Right ventricle myocardium inferior (tissue), 1 donor: ENCODE results near the gene INHBB. TPM values are rescaled to one million over a fixed set of nuclear protein-coding genes. Genes with fewer than 3 reads are reported as not detected.
A peak's percentile ranks its signal among the peaks of the same experiment; 100 is the strongest.

ENCODE experiments used
- ATAC-seq: fragments of 200-7000 bp; cut with Tn5 transposase; one replicate; pipeline ENCODE4 v1.9.1; 2020; ENCODE audit warnings: mild to moderate bottlenecking, moderate library complexity
- DNase-seq: peaks from one replicate; pipeline ENCODE4 v3.0.0; 2021; ENCODE audit errors: missing footprints
- intact Hi-C: fragments of 100-400 bp; cut with DNase I; formaldehyde crosslinking; loops from one replicate; pipeline ENCODE4 v1.11.0; 2022
- total RNA-seq: library from RNA; stranded (reverse); fragmentation: NEBNext Ultra II Directional; extraction: Animal tissue kit (Norgen Biotek cat#: 25700); gene quantifications from one replicate; pipeline ENCODE4 v1.2.1, GENCODE V29; 2021
- donor health status: DM: no; HTN: yes; CAD: no; lungs with severe emphysema.

The INHBB gene
- total RNA-seq, 1 donor from 2014 or later: 7.1 TPM

GRCh38 chr2:120369250-120369649 is 23.3 kb downstream of the INHBB start:
- no peak for DNase-seq
- ATAC-seq: no peak
- intact Hi-C loops: loop anchor here (5.0 kb wide), 1 partner anchor 48 kb away; no protein-coding TSS in a partner anchor

DNA sequence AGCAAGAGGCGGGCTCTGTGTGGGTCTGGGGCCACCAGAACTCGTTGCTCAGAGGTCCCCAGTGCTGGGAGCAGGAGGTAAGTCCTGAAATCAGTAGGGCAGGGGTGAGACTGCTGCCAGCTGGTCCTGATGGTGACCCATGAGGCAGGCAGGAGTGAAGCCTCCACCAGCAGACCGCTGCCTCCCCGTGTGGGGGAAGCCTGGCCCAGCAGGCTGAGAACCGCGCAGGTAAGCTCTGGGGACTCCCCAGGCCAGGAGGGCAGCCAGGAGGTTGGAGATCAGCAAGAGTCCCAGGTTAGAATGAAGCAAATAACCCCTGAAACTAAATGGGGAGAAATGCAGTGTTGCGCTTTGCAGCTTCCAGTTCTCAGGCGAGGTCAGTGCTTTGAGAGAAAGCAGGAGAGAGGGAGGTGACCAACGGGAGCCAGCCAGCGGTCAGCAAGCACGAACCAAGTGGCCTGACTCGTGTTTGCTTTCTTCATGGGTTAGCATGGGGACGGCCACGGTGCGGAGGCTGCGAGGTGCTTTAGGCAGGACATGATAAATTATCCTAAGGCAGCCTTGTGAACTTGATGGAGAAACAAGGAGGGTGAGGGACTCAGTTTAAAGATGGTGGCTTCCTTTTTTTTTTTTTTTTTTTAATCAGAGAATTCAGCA is 26.2 kb downstream of the INHBB start:
- ATAC-seq (no peak), DNase-seq (peak; percentile 47)
- intact Hi-C loops: no loop called here

GRCh38 chr2:120372816-120373215 is 26.9 kb downstream of the INHBB start:
- intact Hi-C loops: no loop called here
- no peak for DNase-seq
- no peak for ATAC-seq

- intact Hi-C loops: no loop called here
- DNase-seq: peak; percentile 11
- no peak for ATAC-seq
Measured at GRCh38 chr2:120373424-120373823, 27.5 kb downstream of the INHBB start.

GRCh38 chr2:120374821-120375220 is 28.9 kb downstream of the INHBB start:
- no peak for ATAC-seq
- intact Hi-C loops: no loop called here
- peak; percentile 39 for DNase-seq

DNA sequence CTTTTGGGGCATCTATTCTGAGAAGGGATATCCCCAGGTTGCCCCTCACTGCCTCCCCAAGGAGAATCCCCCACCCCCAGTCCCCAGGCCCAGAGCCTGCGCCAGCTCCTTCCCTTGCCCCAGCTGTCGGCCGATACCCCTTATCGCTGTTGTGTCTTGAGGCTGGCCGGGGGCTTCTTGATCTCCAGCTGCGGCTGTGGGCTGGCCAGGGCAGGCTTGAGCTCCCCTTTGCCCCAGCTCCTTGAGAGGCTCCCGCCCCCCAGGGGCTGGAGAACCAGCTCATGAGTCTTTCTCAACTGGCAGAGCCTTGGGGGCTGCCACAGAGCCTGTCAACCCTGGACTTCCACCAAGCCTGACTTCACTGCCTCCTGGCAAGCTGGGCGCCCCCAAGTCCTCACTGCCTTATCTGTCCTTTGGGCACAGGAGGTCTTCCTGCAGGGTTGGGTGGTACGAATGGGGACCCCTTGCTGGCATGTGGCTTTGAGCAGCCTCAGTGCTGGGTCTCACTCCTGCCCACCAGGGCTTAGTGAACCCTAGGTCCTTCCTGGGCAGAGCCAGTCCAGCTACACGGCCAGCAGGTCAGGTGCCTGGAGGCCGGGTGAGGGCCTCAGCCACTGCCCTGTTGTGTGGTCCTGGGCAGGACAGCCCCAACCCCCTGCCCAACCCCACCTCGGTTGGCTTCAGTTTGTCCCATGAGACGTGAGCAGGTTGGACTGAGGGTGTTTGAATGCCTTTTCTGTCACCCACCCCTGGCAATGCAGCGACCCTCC is 29.5 kb downstream of the INHBB start:
- intact Hi-C loops: no loop called here
- peak; percentile 50 for DNase-seq

GRCh38 chr2:120376101-120376500 is 30.2 kb downstream of the INHBB start:
- intact Hi-C loops: no loop called here
- ATAC-seq (no peak), DNase-seq (peak; percentile 42)

More for the DNA sequence above, 29.5 kb downstream of the INHBB start:
- no peak for ATAC-seq

- intact Hi-C loops: no loop called here
- ATAC-seq: no peak
- peak; percentile 17 for DNase-seq
Measured at GRCh38 chr2:120376679-120377640, 31.0 kb downstream of the INHBB start.

DNA sequence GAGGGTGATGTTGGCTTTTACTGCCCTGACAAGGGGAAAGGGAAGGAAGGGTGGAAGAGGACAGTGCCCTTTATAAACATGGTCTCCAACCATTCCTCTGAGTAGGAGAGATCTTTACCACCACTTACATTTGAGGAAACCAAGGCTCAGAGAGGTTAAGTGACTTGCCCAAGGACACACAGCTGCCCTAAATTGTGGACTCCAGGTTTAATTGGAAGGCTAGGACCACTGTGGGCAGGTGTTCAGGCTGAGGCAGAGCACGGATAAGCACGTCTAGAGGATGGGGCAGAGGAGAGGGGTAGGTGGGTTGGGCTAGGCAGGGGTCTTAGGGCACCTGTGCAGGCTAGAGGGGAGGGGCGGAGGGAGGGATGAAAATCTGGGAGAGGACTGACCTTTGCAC is 32.7 kb downstream of the INHBB start:
- ATAC-seq (no peak), DNase-seq (no peak)
- intact Hi-C loops: no loop called here

DNA sequence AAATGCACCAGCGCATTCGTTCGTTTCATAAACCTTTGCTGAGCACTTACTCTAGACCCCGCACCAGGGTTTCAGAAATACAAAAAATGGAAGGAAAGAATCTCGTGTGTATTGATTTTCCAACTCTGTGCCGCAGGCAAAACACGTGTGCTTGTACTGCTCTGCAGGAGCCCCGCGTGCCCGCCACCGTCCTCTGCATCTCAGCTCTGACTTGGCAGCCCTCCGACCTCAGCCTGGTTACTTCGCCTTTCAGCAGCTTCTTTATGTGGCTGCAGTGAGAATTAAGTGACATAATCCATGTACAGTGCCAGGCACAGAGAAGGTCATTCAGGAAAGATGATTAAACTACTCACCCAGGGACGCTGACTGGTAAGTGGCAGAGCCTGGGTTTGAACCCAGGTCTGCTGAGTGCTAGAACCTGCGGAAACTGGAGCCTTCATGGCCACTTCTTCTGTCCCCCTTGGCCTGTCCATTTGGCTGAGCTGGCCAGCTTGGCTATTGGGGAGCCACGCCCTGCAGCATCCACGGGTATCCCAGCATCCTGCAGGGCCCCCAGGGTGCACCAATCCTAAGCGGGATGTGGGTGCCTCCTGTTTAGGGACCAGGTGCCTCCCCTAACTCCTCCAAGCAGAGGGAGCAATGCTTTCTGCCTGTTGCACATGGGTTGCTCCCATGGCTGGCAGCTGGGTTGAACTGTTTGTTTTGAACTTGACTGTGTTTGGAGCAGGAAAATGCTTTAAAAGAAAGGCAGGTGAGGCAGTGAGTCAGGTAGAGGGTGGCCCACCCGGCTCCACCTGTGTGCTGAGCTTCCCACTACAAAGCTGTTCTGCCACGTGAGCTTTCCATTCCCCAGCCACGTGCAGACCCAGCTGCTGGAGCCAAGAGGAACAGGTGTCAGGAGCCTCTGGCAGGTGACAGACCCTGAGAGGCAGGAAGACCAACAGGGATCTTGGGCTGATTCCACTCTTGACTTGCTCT is 34.3 kb downstream of the INHBB start:
- peak; percentile 62 for DNase-seq
- no peak for ATAC-seq

DNA sequence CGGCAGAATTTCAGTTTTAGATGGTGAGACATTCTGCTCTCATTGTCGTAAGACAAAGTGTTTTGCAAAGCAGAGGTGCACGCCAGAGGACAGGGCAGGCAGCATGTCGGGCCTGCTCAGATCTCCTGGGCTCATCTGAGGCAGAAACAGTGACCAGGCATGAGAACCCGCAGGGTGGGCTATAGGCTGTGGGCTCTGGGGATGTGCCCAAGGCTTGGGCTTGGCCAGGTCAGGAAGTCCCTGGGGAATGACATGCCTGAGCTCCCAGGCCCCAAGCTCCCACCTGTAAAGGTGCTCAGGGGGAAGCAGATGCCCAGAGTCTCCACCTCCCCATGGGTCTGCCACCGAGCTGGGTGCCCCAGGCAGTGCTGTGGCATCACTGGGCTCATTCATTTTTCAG is 35.3 kb downstream of the INHBB start:
- DNase-seq (peak; percentile 33), ATAC-seq (no peak)
- intact Hi-C loops: no loop called here

More for the DNA sequence above, 34.3 kb downstream of the INHBB start:
- intact Hi-C loops: no loop called here

DNA sequence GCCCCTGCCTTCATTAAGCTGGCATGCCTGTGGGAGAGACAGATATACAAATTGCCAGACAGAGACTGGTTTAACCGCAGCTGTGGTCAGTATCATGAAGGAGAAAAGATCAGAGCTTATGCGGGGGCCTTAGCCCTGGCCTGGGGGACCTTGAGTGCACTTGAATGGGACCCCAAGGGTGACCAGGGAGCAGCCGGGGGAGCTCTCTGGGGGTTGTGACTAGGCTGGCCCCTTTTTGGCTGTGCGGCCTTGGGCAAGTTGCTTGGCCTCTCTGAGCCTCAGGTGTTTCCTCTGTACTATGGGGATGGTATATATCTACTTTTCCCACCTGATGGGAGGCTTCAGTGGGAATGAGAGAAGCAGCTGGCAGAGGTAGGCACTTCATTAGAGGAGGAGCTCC is 35.7 kb downstream of the INHBB start:
- no peak for ATAC-seq
- DNase-seq: peak; percentile 50
- intact Hi-C loops: no loop called here

- DNase-seq (peak; percentile 35), ATAC-seq (no peak)
- intact Hi-C loops: no loop called here
Measured at GRCh38 chr2:120382541-120383144, 36.7 kb downstream of the INHBB start.

GRCh38 chr2:120383191-120383590 is 37.3 kb downstream of the INHBB start:
- ATAC-seq: no peak
- DNase-seq: no peak
- intact Hi-C loops: no loop called here

DNA sequence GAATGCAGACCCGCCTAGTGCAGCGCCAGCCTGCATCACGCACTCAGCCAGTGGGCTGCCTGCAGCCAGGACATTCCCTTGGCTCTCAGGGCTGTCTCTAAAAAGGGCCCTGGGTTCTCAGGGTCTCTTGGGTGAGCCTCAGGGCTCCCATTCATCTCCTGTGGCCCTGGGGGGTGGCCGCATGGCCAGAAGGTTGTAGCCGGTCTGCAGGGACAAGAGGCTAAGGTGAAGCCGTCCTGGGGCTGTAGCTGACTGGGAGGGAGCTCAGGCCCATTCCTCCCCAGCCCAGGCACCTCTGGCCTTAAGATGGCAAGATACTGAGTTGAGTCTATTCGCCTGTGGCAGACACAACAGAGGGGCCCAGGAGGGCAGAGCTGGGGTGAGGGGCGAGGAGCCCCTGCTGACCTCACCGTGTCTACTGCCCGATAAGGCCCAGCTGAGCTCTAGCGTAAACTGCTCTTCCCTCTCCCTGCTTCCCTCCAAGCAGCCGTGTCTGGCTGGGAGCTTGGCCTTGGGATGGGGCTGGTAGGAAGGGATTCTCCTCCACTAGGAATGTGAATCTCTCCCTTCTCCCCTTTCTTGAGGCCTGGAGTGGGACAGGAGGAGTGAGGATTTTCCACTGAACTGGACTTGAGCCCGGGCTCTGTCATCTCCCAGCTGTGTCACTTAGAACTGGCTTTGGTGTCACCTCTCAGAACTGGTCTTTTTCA is 37.9 kb downstream of the INHBB start:
- peak; percentile 57 for DNase-seq
- ATAC-seq: no peak
- intact Hi-C loops: no loop called here

DNA sequence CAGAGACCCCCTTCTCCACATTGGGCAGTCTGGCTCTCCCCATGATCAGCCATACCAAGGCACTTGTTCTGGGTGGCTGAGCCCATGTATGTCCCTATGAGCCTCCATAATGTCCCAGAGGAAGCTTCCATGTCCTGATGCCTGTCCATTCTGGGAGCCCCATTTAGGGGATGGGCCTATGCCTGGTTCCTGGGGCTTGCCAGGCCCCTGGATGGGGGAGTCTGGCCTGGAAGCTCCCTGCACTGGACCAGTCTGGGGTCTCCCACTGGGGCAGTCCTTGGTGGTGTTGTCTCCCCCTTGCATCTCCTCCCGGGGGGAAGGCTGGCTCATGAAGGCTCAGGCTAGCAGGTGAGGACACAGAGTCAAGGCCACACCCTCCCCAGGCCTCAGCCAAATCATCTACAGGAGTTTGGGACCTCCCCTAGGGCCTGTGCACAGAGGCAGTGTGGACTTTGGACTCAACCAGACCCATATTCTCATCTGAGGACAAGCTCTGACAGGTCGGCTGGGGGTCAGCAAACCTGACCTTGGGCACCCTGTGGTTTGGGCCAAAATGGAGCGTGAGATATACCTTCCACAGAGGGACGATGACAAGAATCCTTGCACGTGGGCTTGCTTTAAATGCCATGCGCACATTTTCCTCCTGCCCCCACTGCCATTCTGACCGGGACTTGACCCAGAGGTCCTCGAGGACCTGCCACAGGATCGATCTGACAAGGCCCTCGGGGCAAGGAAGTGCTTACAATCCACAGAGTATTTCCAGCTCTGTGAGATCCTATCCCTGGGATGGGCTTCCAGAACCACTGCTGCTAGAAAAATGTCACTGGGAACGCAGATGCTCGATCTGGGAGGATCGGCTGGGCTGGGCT is 38.8 kb downstream of the INHBB start:
- no peak for ATAC-seq
- peak; percentile 54 for DNase-seq
- intact Hi-C loops: no loop called here
